Endodermal cell (in vitro differentiated cells): ENCODE measurements around the gene SLC47A1. TPM values are rescaled to one million over a fixed set of nuclear protein-coding genes. Genes with fewer than 3 reads are reported as not detected.

Source experiments
- DNase-seq: peaks from one replicate; pipeline ENCODE4 v3.0.0-alpha.2; 2017
- H3K27ac ChIP-seq: 2 replicates; pipeline ENCODE4 v1.5.1; 2013; ENCODE audit warnings: mild to moderate bottlenecking, low read depth, low read length, moderate library complexity
- H3K27me3 ChIP-seq: 2 replicates; pipeline ENCODE4 v1.6.1; 2013; ENCODE audit warnings: mild to moderate bottlenecking, low read length, moderate library complexity; ENCODE audit not compliant: insufficient read depth, control insufficient read depth, poor library complexity, severe bottlenecking
- H3K36me3 ChIP-seq: 2 replicates; pipeline ENCODE4 v1.7.0; 2013; ENCODE audit warnings: mild to moderate bottlenecking, low read length, moderate library complexity; ENCODE audit not compliant: control insufficient read depth, insufficient read depth
- H3K4me1 ChIP-seq: one replicate; pipeline ENCODE4 v1.7.0; 2013; ENCODE audit warnings: low read length; ENCODE audit not compliant: control insufficient read depth, insufficient read depth
- H3K4me3 ChIP-seq: 2 replicates; pipeline ENCODE4 v1.5.1; 2013; ENCODE audit warnings: mild to moderate bottlenecking, low read length, moderate library complexity
- H3K9ac ChIP-seq: 2 replicates; pipeline ENCODE4 v1.6.1; 2013; ENCODE audit warnings: mild to moderate bottlenecking, low read length, moderate library complexity; ENCODE audit not compliant: poor library complexity, severe bottlenecking; ENCODE audit errors: extremely low read depth
- H3K9me3 ChIP-seq: 2 replicates; pipeline ENCODE4 v1.6.1; 2013; ENCODE audit warnings: mild to moderate bottlenecking, low read length, moderate library complexity; ENCODE audit not compliant: control insufficient read depth
- H3K27ac Mint-ChIP-seq: 2 replicates; pipeline ENCODE4 v1.8.0; 2020; ENCODE audit warnings: mixed read lengths
- H3K27me3 Mint-ChIP-seq: 2 replicates; pipeline ENCODE4 v1.8.0; 2021; ENCODE audit warnings: mild to moderate bottlenecking, mixed read lengths; ENCODE audit not compliant: insufficient read depth
- H3K36me3 Mint-ChIP-seq: 2 replicates; pipeline ENCODE4 v1.8.0; 2020; ENCODE audit warnings: low read depth, mixed read lengths
- H3K4me1 Mint-ChIP-seq: 2 replicates; pipeline ENCODE4 v1.8.0; 2020; ENCODE audit warnings: mixed read lengths
- H3K4me3 Mint-ChIP-seq: 2 replicates; pipeline ENCODE4 v1.8.0; 2020; ENCODE audit warnings: mild to moderate bottlenecking, moderate library complexity, mixed read lengths
- H3K9me3 Mint-ChIP-seq: 2 replicates; pipeline ENCODE4 v1.8.0; 2020; ENCODE audit warnings: mild to moderate bottlenecking, mixed read lengths
- CTCF ChIP-seq: fragments of 200-600 bp; sonication (generic); conservative IDR thresholded peaks from 2 replicates; pipeline ENCODE4 v1.5.0; 2021; ENCODE audit warnings: antibody characterized with exemption, mild to moderate bottlenecking
- WGBS, 2 experiments: methylation state at CpG; one replicate each; pipeline versions ENCODE4 v1.1.5 to v1.1.7; 2013; ENCODE audit warnings: missing lambda C conversion rate in 2 of 2, mixed read lengths in 1 of 2; ENCODE audit not compliant: insufficient coverage in 1 of 2, insufficient read length in 1 of 2; 5-methylcytosine and 5-hydroxymethylcytosine counted together
- total RNA-seq, 2 donors: library from RNA; stranded (reverse); fragmentation: NEBNext Ultra II Directional in 1 of 2; extraction: Animal tissue kit (Norgen Biotek cat#: 25700) in 1 of 2; gene quantifications; 2 replicates in 1 of 2; 3 replicates in 1 of 2; pipeline ENCODE4 v1.2.1, GENCODE V29; 2021

SLC47A1 gene
- total RNA-seq, 2 donors from 2014 or later = 2.5 to 3.1 TPM

- Mint-ChIP-seq H3K27me3 (peaks cover under 1% of the 10 kb centered on the region), H3K27ac (no peak overlapping the region), H3K4me1 (peaks cover 7% of the 10 kb centered on the region), H3K36me3 (no peaks in the 10 kb centered on the region), H3K9me3 (peaks cover 11% of the 10 kb centered on the region), H3K4me3 (no peak overlapping the region)
- no peak overlapping the region for H3K9ac ChIP-seq
- peaks cover 6% of the 10 kb centered on the region for H3K4me1 ChIP-seq
- H3K27ac ChIP-seq = no peak overlapping the region
- no peaks in the 10 kb centered on the region for H3K36me3 ChIP-seq
- H3K9me3 ChIP-seq = peaks cover 8% of the 10 kb centered on the region
- TF ChIP-seq CTCF = no peak
- no peak overlapping the region for H3K4me3 ChIP-seq
- H3K27me3 ChIP-seq = no peaks in the 10 kb centered on the region
- no peak for DNase-seq
Observed at GRCh38 chr17:19558946-19559345, 25.3 kb downstream of the SLC47A1 start.

- no peaks in the 10 kb centered on the region for H3K36me3 Mint-ChIP-seq
- H3K36me3 ChIP-seq = no peaks in the 10 kb centered on the region
- H3K27ac ChIP-seq = no peak overlapping the region
- no peak overlapping the region for H3K27ac Mint-ChIP-seq
- no peaks in the 10 kb centered on the region for H3K27me3 Mint-ChIP-seq
- H3K4me1 Mint-ChIP-seq = peaks cover 7% of the 10 kb centered on the region
- H3K4me1 ChIP-seq = peaks cover 6% of the 10 kb centered on the region
- H3K9ac ChIP-seq = no peak overlapping the region
- 76 to 86% methylated on average over 8 to 9 of the region's 9 CpGs for WGBS, 2 experiments
- H3K9me3 ChIP-seq = peaks cover 8% of the 10 kb centered on the region
- H3K4me3 ChIP-seq = no peak overlapping the region
- H3K9me3 Mint-ChIP-seq = peaks cover 11% of the 10 kb centered on the region
- no peak overlapping the region for H3K4me3 Mint-ChIP-seq
- no peak for DNase-seq
- no peaks in the 10 kb centered on the region for H3K27me3 ChIP-seq
- no peak for TF ChIP-seq CTCF
Observed at GRCh38 chr17:19561697-19562318, 28.2 kb downstream of the SLC47A1 start.

- no peaks in the 10 kb centered on the region for H3K36me3 ChIP-seq
- no peaks in the 10 kb centered on the region for H3K4me1 Mint-ChIP-seq
- no peak overlapping the region for H3K4me3 ChIP-seq
- H3K9me3 ChIP-seq = no peaks in the 10 kb centered on the region
- no peaks in the 10 kb centered on the region for H3K4me1 ChIP-seq
- no peaks in the 10 kb centered on the region for H3K36me3 Mint-ChIP-seq
- no peak overlapping the region for H3K4me3 Mint-ChIP-seq
- H3K27me3 ChIP-seq = no peaks in the 10 kb centered on the region
- DNase-seq = no peak
- WGBS, 2 experiments = 93 to 97% methylated on average over 12 to 15 of the region's 15 CpGs
- H3K27ac Mint-ChIP-seq = no peak overlapping the region
- H3K27ac ChIP-seq = no peak overlapping the region
- H3K9ac ChIP-seq = no peak overlapping the region
- H3K27me3 Mint-ChIP-seq = no peaks in the 10 kb centered on the region
- no peaks in the 10 kb centered on the region for H3K9me3 Mint-ChIP-seq
- TF ChIP-seq CTCF = no peak
Observed at GRCh38 chr17:19565817-19566575, 32.3 kb downstream of the SLC47A1 start.
